ENCODE measurements around the gene GPRC5B. TPM values are rescaled to one million over a fixed set of nuclear protein-coding genes. Genes with fewer than 3 reads are reported as not detected.

GPRC5B gene
- total RNA-seq, 1 donor from 2014 or later: 140 TPM

- Mint-ChIP-seq H3K36me3 (ENCODE audit: low read depth, unreplicated experiment) (no peaks in the 10 kb centered on the region), H3K4me1 (ENCODE audit: unreplicated experiment) (no peaks in the 10 kb centered on the region), H3K27ac (ENCODE audit: unreplicated experiment) (no peak overlapping the region), H3K9me3 (ENCODE audit: unreplicated experiment) (no peaks in the 10 kb centered on the region), H3K4me3 (ENCODE audit: unreplicated experiment) (no peak overlapping the region), H3K27me3 (ENCODE audit: unreplicated experiment) (no peaks in the 10 kb centered on the region)
- no peak for TF ChIP-seq CTCF (IDR thresholded peaks at IDR 0.05; ENCODE audit: unreplicated experiment)
- no peak for DNase-seq (ENCODE audit: low spot score)
Measured at GRCh38 chr16:19913340-19913645, 28.6 kb upstream of the GPRC5B start.

- Mint-ChIP-seq H3K4me3 (ENCODE audit: unreplicated experiment) (no peak overlapping the region), H3K9me3 (ENCODE audit: unreplicated experiment) (no peaks in the 10 kb centered on the region), H3K4me1 (ENCODE audit: unreplicated experiment) (no peaks in the 10 kb centered on the region), H3K27me3 (ENCODE audit: unreplicated experiment) (no peaks in the 10 kb centered on the region), H3K36me3 (ENCODE audit: low read depth, unreplicated experiment) (no peaks in the 10 kb centered on the region), H3K27ac (ENCODE audit: unreplicated experiment) (no peak overlapping the region)
- no peak for DNase-seq (ENCODE audit: low spot score)
- TF ChIP-seq CTCF (IDR thresholded peaks at IDR 0.05; ENCODE audit: unreplicated experiment): no peak
Measured at GRCh38 chr16:19912455-19913339, 28.0 kb upstream of the GPRC5B start.

GRCh38 chr16:19911747-19912454 lies 27.3 kb upstream of the GPRC5B start:
- Mint-ChIP-seq H3K4me1 (ENCODE audit: unreplicated experiment) (no peaks in the 10 kb centered on the region), H3K4me3 (ENCODE audit: unreplicated experiment) (no peak overlapping the region), H3K9me3 (ENCODE audit: unreplicated experiment) (no peaks in the 10 kb centered on the region), H3K27ac (ENCODE audit: unreplicated experiment) (no peak overlapping the region), H3K27me3 (ENCODE audit: unreplicated experiment) (no peaks in the 10 kb centered on the region), H3K36me3 (ENCODE audit: low read depth, unreplicated experiment) (no peaks in the 10 kb centered on the region)
- TF ChIP-seq CTCF (IDR thresholded peaks at IDR 0.05; ENCODE audit: unreplicated experiment): no peak
- DNase-seq (ENCODE audit: low spot score): no peak

GRCh38 chr16:19911204-19911603 lies 26.6 kb upstream of the GPRC5B start:
- no peaks in the 10 kb centered on the region for H3K4me1 Mint-ChIP-seq (ENCODE audit: unreplicated experiment)
- H3K9me3 Mint-ChIP-seq (ENCODE audit: unreplicated experiment): no peaks in the 10 kb centered on the region
- no peak overlapping the region for H3K27ac Mint-ChIP-seq (ENCODE audit: unreplicated experiment)
- TF ChIP-seq CTCF (IDR thresholded peaks at IDR 0.05; ENCODE audit: unreplicated experiment): no peak
- H3K27me3 Mint-ChIP-seq (ENCODE audit: unreplicated experiment): no peaks in the 10 kb centered on the region
- no peak for DNase-seq (ENCODE audit: low spot score)
- no peak overlapping the region for H3K4me3 Mint-ChIP-seq (ENCODE audit: unreplicated experiment)
- no peaks in the 10 kb centered on the region for H3K36me3 Mint-ChIP-seq (ENCODE audit: low read depth, unreplicated experiment)

GRCh38 chr16:19909750-19910322 lies 25.2 kb upstream of the GPRC5B start:
- Mint-ChIP-seq H3K4me3 (ENCODE audit: unreplicated experiment) (no peak overlapping the region), H3K36me3 (ENCODE audit: low read depth, unreplicated experiment) (no peaks in the 10 kb centered on the region), H3K27me3 (ENCODE audit: unreplicated experiment) (no peaks in the 10 kb centered on the region), H3K9me3 (ENCODE audit: unreplicated experiment) (no peaks in the 10 kb centered on the region), H3K27ac (ENCODE audit: unreplicated experiment) (no peak overlapping the region), H3K4me1 (ENCODE audit: unreplicated experiment) (no peaks in the 10 kb centered on the region)
- DNase-seq (ENCODE audit: low spot score): no peak
- no peak for TF ChIP-seq CTCF (IDR thresholded peaks at IDR 0.05; ENCODE audit: unreplicated experiment)
